Panc1 (cell line): ENCODE data around the gene PRKCQ. TPM values are rescaled to one million over a fixed set of nuclear protein-coding genes. Genes with fewer than 3 reads are reported as not detected.

Source experiments
- ATAC-seq: fragments of 200-7000 bp; cut with Tn5 transposase; 2 replicates; pipeline ENCODE4 v1.9.1; 2020; ENCODE audit warnings: mild to moderate bottlenecking, moderate library complexity
- BruUV-seq: library from RNA; stranded (reverse); fragments of 400-500 nt; replicated peaks from 2 replicates; lab custom pipeline; 2021; lab: Mats Ljungman, UMichigan
- CTCF ChIA-PET: fragments of 300-600 bp; sonication (Branson Sonifier 250); formaldehyde crosslinking; loops from one replicate; lab custom pipeline; 2022; ENCODE audit warnings: antibody characterized with exemption; lab: Charles Lee
- POLR2A ChIA-PET: fragments of 300-600 bp; sonication (Branson Sonifier 250); formaldehyde crosslinking; loops from one replicate; lab custom pipeline; 2022; ENCODE audit warnings: antibody characterized with exemption; lab: Charles Lee
- DNase-seq: peaks from one replicate; pipeline ENCODE4 v3.0.0-alpha.2; 2010; ENCODE audit warnings: low read depth, low spot score
- H3K27ac ChIP-seq: 2 replicates; pipeline ENCODE4 v1.5.1; 2011; ENCODE audit warnings: mild to moderate bottlenecking, low read length, inconsistent platforms
- H3K27me3 ChIP-seq: fragments of 200-500 bp; sonication (Bioruptor generic); 2 replicates; pipeline ENCODE4 v1.6.0; 2014; ENCODE audit warnings: low read length, inconsistent platforms; ENCODE audit not compliant: control insufficient read depth, insufficient read depth
- H3K36me3 ChIP-seq: fragments of 200-500 bp; sonication (Bioruptor generic); 2 replicates; pipeline ENCODE4 v1.5.1; 2014; ENCODE audit warnings: inconsistent platforms, mild to moderate bottlenecking, low read length, moderate library complexity; ENCODE audit not compliant: control insufficient read depth, insufficient read depth
- H3K4me1 ChIP-seq: 2 replicates; pipeline ENCODE4 v1.5.1; 2011; ENCODE audit warnings: inconsistent platforms, mild to moderate bottlenecking, low read length, moderate library complexity; ENCODE audit not compliant: control insufficient read depth, insufficient read depth
- H3K4me3 ChIP-seq, 2 experiments: 2 replicates each; pipeline ENCODE4 v1.5.1; 2011 to 2012; ENCODE audit warnings: low read depth in 2 of 2, low read length in 2 of 2, mild to moderate bottlenecking in 2 of 2, inconsistent platforms in 1 of 2, moderate library complexity in 1 of 2
- H3K9me3 ChIP-seq: fragments of 200-500 bp; sonication (Bioruptor generic); 2 replicates; pipeline ENCODE4 v1.5.1; 2014; ENCODE audit warnings: low read depth, mild to moderate bottlenecking, inconsistent platforms, low read length, moderate library complexity; ENCODE audit not compliant: control insufficient read depth, insufficient read depth
- CTCF ChIP-seq: fragments of 450-650 bp; IDR thresholded peaks from 2 replicates; pipeline ENCODE4 v1.5.1; 2017; ENCODE audit warnings: mild to moderate bottlenecking
- POLR2AphosphoS5 ChIP-seq: IDR thresholded peaks from 2 replicates; pipeline ENCODE4 v1.6.1; 2012; ENCODE audit warnings: mild to moderate bottlenecking, low read depth, low read length, moderate library complexity
- REST ChIP-seq, 2 experiments: IDR thresholded peaks; 2 replicates each; pipeline ENCODE4 v1.6.1; 2011 to 2012; ENCODE audit warnings: low read depth in 2 of 2, control low read depth in 1 of 2, low read length in 1 of 2, mild to moderate bottlenecking in 1 of 2, moderate library complexity in 1 of 2; ENCODE audit not compliant: insufficient read depth in 1 of 2
- SIN3A ChIP-seq: IDR thresholded peaks from 2 replicates; pipeline ENCODE4 v1.6.1; 2012; ENCODE audit warnings: low read depth, mild to moderate bottlenecking, low read length, moderate library complexity, borderline replicate concordance; ENCODE audit not compliant: insufficient read depth
- TCF7L2 ChIP-seq: IDR thresholded peaks from 2 replicates; pipeline ENCODE4 v1.6.1; 2011; ENCODE audit warnings: mild to moderate bottlenecking, low read depth, low read length, inconsistent platforms
- in situ Hi-C: cut with HindIII; loops from 2 replicates; pipeline ENCODE4 v1.10.0; 2016; ENCODE audit warnings: low sequenced_read_pairs, low pct_unique_long_range_greater_than_20kb
- intact Hi-C: fragments of 100-400 bp; cut with micrococcal nuclease; formaldehyde crosslinking; loops from one replicate; pipeline ENCODE4 v1.10.0; 2022; ENCODE audit not compliant: unreplicated experiment
- total RNA-seq: library from RNA; stranded (reverse); gene quantifications from one replicate; pipeline ENCODE4 v1.2.1, GENCODE V29; 2021; ENCODE audit not compliant: unreplicated experiment

PRKCQ gene
- total RNA-seq, 1 experiment from 2014 or later, result 0.23 TPM

GRCh38 chr10:6513476-6513875 lies 66.6 kb downstream of the PRKCQ start:
- H3K4me1 ChIP-seq, result no peaks in the 10 kb centered on the region
- TF ChIP-seq REST (IDR thresholded peaks at IDR 0.05; ENCODE audit: insufficient read depth in 1 of 2, low read depth in 2 of 2, low read length in 1 of 2) (no peak), CTCF (no peak), TCF7L2 (no peak), SIN3A (no peak), POLR2AphosphoS5 (no peak)
- ATAC-seq (no peak), DNase-seq (no peak)
- intact Hi-C loops (no loop called here), in situ Hi-C loops (no loop called here)
- peaks cover 9% of the 10 kb centered on the region for H3K27me3 ChIP-seq
- CTCF ChIA-PET, result no interaction called here
- no peaks in the 10 kb centered on the region for H3K36me3 ChIP-seq
- H3K4me3 ChIP-seq, result no peak overlapping the region
- no TSS peak for BruUV-seq
- POLR2A ChIA-PET, result no interaction called here
- no peaks in the 10 kb centered on the region; the same call in 1 of the 2 replicates for H3K9me3 ChIP-seq
- H3K27ac ChIP-seq, result no peak overlapping the region

- BruUV-seq, result no TSS peak
- POLR2A ChIA-PET, result no interaction called here
- H3K36me3 ChIP-seq, result no peaks in the 10 kb centered on the region
- no peaks in the 10 kb centered on the region for H3K4me1 ChIP-seq
- H3K27me3 ChIP-seq, result peaks cover 6% of the 10 kb centered on the region
- in situ Hi-C loops (no loop called here), intact Hi-C loops (no loop called here)
- no peak overlapping the region for H3K27ac ChIP-seq
- H3K4me3 ChIP-seq, result no peak overlapping the region
- ATAC-seq (no peak), DNase-seq (no peak)
- no peak for TF ChIP-seq CTCF
- TF ChIP-seq TCF7L2, result no peak
- no peak for TF ChIP-seq POLR2AphosphoS5
- no peak for TF ChIP-seq SIN3A
- TF ChIP-seq REST (IDR thresholded peaks at IDR 0.05; ENCODE audit: insufficient read depth in 1 of 2, low read depth in 2 of 2, low read length in 1 of 2), result no peak
- CTCF ChIA-PET, result no interaction called here
- no peaks in the 10 kb centered on the region; the same call in 1 of the 2 replicates for H3K9me3 ChIP-seq
Measured at GRCh38 chr10:6512182-6512581, 67.9 kb downstream of the PRKCQ start.
